NCI-H446 (cell line): ENCODE data around the gene SULT6B1.
"Not testable (repeated sequence)": the region's sequence is repeated elsewhere in the genome, so short reads cannot be mapped to it uniquely, and the experiment has no call there.

Experiments
- DNase-seq, 2 experiments: peaks; one replicate each; lab custom pipeline; 2025; lab: John Stamatoyannopoulos, UW

Gene SULT6B1, protein sequence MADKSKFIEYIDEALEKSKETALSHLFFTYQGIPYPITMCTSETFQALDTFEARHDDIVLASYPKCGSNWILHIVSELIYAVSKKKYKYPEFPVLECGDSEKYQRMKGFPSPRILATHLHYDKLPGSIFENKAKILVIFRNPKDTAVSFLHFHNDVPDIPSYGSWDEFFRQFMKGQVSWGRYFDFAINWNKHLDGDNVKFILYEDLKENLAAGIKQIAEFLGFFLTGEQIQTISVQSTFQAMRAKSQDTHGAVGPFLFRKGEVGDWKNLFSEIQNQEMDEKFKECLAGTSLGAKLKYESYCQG

GRCh38 chr2:37188570-37188969, at the start of gene SULT6B1:
Gene SULT6B1, minus strand, starts transcription at chr2:37188670. Its CDS starts 30 bp downstream, at chr2:37188640.
- no peak for DNase-seq

GRCh38 chr2:37232131-37232933, 43.9 kb upstream of the SULT6B1 start:
- DNase-seq, result no peak

DNA sequence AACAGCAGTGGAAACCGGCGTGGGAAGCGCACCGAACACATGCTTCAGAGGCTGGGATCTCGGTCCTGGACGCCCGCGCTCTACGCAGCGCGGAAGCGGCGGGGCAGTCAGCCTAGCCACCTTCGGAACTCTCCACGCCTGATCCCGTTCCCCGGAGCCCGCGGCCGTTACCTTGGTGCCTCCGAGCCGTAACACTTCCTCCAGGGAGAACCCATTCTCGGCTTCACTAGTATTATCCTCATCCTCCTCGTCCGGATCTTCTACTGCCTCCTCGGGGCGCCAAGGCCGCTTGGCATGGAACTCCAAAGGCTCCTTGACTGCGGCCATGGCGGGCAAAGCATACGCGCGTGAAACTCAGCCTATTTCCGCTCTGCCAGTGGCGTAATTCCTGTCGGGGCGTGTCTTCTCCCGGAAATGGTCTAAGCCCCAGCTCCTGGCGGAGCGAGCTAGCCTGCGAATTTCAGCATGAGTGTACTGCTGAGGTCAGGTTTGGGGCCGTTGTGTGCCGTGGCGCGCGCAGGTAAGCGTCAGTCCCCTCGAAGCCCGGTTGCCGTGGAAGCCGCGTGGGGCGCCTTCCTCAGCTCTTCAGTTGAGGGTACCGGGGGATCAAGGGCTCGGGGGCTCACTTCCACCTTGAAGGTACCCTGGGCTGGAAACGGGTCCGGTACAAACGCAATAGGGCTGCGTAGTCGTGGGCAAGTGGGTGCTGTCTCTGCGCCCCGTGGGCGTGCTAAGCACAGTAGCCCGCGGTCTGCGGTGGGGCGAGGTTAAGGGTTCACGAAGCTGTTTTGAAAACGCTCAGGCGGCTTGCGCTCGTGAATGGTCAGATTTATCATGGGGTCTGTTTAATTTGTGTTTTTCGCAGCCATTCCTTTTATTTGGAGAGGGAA, 43.0 kb upstream of the SULT6B1 start, which contains the start of the genes CEBPZ and NDUFAF7:
Gene CEBPZ, minus strand, starts transcription at position 356 of the 890 bp plus-strand sequence. Its CDS starts 29 bp downstream, at position 327.
Gene NDUFAF7, plus strand, starts transcription at position 418 of the 890 bp plus-strand sequence. Its CDS starts 48 bp downstream, at position 466.
- DNase-seq, result peak; percentile 77 to 89

DNA sequence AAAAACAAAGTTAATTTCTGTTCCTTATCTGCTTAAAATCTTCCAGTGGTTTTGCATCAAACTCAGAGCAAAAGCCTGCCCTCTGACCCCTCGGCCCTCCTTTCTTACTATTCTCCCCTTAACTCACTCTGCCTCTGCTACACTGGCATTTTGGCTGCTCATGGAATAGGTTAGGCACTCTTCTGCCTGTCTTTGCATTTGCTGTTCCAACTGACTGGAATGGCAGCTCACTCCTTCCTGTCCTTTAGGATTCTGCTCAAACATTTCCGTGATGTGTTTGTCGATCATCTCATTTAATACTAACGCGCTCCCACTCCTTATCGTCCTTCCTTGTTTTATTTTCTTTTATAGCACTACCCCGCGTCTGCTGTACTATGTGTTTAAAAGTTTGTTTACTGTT, 42.1 kb upstream of the SULT6B1 start:
- DNase-seq, result no peak

DNA sequence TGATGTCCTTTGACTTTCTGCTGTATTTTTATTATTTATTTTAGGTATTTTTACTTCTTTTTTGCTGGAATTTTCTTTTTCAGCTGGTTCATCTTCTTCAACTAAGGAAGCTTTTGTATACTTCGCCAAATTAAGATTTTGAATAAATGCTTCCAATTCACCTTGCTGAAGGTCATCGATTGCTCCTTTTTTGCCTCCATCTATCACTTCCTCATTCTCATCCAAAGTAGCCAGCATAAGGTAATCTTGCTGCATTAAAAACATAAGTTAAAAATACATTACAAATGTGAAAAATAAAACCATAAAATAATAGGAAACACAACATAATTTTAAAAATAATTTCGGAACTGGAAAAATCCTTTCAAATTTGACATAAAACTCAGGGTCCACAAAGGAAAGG, 40.3 kb upstream of the SULT6B1 start:
- DNase-seq, result no peak

DNA sequence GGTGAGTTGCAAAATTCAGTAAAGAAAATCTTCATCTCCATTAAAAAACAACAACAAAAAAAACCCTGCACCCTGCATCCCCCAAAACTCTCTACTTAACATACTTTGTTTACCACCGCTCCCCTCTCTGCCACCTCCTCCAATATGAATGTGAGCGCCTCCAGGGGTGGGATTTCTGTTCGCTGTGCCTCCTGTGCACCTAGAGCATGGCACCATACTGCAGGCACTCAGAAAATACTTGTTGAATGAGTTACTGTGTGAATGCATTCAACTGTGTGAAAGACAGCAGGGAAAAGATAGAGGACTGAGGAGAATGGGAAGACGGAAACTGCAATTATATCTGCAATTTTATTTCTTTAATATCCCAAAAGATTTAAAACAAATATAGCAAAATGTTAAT, 38.4 kb upstream of the SULT6B1 start:
- no peak for DNase-seq

GRCh38 chr2:37225129-37225528, 36.7 kb upstream of the SULT6B1 start:
- not testable (repeated sequence) for DNase-seq

GRCh38 chr2:37224063-37224462, 35.6 kb upstream of the SULT6B1 start:
- DNase-seq, result no peak

DNA sequence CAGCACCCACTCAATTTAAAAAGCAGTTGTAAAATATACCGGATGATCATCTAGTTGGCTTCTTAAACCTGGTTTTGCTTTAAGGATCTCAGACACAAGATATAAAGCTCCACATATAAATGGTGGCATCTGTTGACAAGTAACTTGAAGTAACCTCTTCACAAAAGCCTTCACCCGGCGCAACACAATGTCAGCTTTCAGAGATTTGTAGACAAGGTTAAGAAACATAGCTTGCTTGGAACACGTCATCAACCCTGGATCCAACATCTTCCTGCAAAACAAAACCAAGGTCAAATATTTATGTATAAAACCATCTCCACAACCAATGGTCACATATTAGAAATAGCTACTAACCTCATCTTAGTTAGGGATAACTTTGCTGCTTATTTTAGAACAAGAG, 34.7 kb upstream of the SULT6B1 start:
- DNase-seq, result no peak

- DNase-seq, result no peak
Measured at GRCh38 chr2:37219046-37219445, 30.6 kb upstream of the SULT6B1 start.

DNA sequence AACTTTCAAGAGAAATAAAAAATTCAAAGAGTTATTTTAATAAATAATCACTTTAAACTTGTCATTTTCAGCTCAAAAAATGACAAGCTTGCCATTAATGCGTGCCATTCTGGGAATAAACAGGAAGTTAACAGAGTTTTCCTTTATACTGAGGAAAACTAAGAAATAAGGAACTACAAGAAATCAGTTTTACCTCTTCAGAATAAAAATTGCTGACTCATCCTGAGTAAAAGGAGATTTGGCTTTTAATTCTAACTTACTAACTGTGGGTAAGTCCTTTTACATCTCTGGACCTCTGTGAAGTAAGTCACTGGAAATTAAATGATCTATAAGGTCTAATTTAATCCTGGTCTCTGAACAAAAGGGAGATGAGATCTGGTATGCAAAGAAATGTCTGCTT, 26.8 kb upstream of the SULT6B1 start:
- DNase-seq, result no peak

DNA sequence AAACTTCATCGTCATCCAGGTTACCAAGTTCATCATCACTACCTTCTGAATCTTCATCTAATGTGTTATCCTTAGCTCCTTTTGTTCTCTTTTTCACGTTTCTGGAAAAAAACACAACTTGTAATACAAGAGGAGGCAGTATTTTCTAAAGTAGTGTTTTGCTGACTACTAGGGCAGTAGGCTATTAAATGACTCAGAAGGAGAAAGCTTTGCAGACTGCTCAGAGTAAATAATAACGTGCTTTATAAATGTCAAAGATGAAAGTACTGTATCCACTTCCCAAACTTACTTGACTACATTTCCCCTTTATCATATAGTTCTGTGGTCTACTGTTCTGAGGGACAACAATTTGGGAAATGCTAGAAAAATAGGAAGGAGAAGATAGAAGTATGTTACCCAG, 23.5 kb upstream of the SULT6B1 start:
- DNase-seq, result no peak

DNA sequence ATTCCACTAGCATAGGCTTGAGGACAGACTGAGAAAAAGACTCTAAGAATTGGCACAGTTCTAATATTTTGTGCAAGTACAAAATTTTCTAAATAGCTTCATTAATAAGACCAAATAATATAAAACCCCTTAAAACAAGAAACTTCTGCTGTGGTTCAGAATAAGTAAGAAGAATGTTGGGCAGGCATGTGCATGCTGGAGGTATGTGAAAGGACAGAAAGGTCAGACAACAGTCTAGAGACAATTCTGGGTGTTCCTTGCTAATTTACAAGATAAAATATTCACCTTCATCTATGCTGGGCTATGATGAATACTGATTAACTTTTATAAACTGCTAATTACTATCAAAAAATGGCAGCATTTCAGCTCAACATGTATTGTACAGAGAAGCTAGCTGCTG, 22.7 kb upstream of the SULT6B1 start:
- DNase-seq, result no peak

DNA sequence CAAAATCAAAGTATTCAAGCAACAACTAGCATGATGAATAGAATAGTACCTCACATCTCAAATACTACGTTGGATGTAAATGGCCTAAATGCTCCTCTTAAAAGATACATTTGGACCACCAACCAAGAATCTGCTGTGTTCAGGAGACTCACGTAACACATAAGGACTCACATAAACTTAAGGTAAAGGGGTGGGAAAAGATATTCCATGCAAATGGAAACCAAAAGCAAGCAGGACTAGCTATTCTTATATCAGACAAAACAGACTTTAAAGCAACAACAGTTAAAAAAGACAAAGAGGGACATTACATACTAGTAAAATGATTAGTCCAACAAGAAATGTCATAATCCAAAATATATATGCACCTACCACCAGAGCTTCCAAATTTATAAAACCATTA, 18.3 kb upstream of the SULT6B1 start:
- not testable (repeated sequence) for DNase-seq

DNA sequence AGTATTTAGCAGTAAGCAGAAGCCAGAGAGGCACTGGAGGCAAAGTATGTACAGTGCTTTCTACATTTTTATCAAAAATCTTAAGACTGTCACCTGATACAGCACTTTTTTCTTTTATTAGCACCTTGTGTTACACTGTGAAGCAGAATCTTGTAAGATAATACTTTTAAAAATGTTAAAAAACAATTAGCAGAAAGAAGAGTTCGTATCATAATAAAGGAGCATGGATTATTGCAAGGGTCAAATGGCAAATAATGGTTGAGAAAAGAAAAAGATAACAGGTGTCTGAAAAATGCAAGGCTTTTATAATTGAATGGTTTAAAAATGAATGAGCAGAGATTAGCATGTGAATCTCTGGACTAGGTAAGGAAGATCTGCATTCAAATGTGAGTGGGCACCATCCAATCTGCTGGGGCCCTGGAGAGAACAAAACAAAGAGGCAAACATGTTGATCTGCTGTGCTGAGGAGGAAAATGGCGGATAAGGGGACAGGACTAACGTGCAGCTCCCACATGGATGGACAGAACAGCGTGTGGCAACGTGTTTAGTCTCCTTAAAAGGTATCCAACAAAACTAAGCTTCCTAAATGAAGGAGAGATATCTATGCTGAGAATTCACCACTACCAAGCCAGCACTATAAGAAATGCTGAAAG, 17.3 kb upstream of the SULT6B1 start:
- no peak for DNase-seq

DNA sequence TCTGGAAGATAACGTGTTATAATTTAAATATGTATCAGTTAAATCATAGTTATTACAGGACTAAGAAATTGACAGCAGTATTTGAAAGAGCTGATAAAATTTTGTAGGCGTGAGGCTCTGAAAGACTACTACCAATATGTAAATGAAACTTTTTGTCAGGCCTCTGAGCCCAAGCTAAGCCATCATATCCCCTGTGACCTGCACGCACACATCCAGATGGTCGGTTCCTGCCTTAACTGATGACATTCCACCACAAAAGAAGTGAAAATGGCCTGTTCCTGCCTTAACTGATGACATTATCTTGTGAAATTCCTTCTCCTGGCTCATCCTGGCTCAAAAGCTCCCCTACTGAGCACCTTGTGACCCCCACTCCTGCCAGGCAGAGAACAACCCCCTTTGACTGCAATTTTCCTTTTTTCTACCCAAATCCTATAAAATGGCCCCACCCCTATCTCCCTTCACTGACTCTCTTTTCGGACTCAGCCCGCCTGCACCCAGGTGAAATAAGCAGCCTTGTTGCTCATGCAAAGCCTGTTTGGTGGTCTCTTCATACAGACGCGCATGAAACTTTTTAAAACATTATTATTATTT, 16.7 kb upstream of the SULT6B1 start:
- not testable (repeated sequence) for DNase-seq

DNA sequence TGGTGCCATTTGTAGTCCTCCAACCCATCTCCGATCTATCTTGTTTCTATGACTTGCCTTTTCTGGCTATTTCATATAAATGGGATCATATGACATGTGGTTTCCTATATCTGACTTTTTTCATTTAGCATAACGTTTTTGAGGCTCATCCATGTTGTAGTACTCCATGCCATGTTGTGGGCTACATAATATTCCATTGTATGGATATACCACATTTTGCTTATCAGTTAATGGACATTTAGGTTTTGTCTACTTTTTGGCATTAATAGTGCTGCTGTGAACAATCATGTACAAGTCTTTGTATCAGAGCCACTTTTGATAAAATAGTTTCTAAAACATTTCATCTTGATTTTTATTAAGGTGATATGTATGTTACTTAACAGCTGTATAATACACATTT, 15.2 kb upstream of the SULT6B1 start:
- no peak for DNase-seq

- DNase-seq, result no peak
Measured at GRCh38 chr2:37201766-37202165, 13.3 kb upstream of the SULT6B1 start.

DNA sequence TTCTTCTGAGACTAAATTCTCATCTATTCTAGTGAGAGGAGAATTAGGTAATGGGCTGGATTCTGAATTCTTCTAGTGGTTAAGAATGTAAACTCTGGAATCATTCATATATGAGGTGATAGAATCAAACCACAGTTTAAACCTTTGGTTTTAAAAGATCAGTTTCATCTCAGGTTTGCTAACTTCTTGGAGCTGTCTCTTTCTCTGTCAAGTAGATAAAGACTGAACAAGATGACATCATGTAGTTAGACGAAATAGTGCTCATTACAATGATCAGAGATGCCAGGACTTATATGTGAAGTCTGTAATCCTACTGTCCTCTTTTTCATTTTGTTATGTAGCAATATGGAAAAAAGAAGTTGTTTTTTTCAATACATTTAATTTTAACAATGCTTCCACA, 12.7 kb upstream of the SULT6B1 start:
- no peak for DNase-seq

GRCh38 chr2:37198681-37199065, 10.2 kb upstream of the SULT6B1 start:
- DNase-seq, result no peak
